GM06990 (cell line): ENCODE results near the gene RNF141.

ENCODE experiments used
- DNase-seq: peaks from one replicate; pipeline ENCODE4 v3.0.0-alpha.2; 2011; ENCODE audit not compliant: insufficient read length; ENCODE audit errors: extremely low read depth
- H3K27me3 ChIP-seq: replicated peaks from 2 replicates; pipeline ENCODE4 v1.6.0; 2011; ENCODE audit warnings: low read length; ENCODE audit not compliant: control insufficient read depth, insufficient read depth
- H3K36me3 ChIP-seq: 2 replicates; pipeline ENCODE4 v1.5.1; 2011; ENCODE audit warnings: low read length; ENCODE audit not compliant: control insufficient read depth, insufficient read depth
- H3K4me3 ChIP-seq: replicated peaks from 2 replicates; pipeline ENCODE4 v1.5.1; 2011; ENCODE audit warnings: low read depth, mild to moderate bottlenecking, control low read depth, low read length
- TF ChIP-seq, protein P1 (sequence below): IDR thresholded peaks from 2 replicates; pipeline ENCODE4 v1.5.1; 2011; ENCODE audit warnings: low read length, control low read depth, mild to moderate bottlenecking, inconsistent platforms; ENCODE audit not compliant: insufficient read depth, poor library complexity, severe bottlenecking

RNF141 gene

DNA sequence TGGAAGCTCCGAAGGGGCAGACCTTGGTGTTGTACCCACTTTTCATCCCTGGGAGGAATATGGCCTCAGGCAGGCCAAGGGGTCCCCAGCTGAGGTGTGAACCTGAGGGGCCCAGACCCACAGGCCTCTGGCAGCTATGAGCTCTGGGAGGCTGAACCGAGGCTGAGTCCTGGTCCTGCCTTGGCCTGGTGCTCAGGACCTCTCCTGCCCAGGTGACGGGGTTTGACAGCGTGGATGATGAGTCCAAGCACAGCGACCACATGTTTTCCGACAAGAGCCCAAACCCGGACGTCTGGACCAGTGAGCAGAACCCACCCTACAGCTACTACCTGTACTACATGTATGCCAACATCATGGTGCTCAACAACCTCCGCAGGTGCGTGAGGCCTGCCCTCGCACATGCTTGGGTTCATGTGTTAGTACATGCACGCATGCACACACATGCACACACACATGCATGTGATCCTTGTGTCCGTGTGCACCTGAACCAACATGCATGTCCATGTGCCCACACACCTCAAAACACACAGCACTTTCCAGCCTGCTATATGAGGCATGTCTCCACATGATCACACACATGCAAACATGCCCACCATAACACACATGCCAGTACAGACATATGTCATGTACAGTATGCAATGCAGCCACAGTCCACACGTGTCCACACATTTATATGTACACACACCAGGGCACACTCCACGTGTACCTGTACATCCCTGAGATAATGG, 40.9 kb downstream of the RNF141 start:
- TF ChIP-seq, protein P1, sequence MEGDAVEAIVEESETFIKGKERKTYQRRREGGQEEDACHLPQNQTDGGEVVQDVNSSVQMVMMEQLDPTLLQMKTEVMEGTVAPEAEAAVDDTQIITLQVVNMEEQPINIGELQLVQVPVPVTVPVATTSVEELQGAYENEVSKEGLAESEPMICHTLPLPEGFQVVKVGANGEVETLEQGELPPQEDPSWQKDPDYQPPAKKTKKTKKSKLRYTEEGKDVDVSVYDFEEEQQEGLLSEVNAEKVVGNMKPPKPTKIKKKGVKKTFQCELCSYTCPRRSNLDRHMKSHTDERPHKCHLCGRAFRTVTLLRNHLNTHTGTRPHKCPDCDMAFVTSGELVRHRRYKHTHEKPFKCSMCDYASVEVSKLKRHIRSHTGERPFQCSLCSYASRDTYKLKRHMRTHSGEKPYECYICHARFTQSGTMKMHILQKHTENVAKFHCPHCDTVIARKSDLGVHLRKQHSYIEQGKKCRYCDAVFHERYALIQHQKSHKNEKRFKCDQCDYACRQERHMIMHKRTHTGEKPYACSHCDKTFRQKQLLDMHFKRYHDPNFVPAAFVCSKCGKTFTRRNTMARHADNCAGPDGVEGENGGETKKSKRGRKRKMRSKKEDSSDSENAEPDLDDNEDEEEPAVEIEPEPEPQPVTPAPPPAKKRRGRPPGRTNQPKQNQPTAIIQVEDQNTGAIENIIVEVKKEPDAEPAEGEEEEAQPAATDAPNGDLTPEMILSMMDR, result no peak
- Histone ChIP-seq H3K27me3 (no peaks in the 10 kb centered on the region), H3K36me3 (peaks cover 50% of the 10 kb centered on the region), H3K4me3 (no peak overlapping the region)
- no peak for DNase-seq

DNA sequence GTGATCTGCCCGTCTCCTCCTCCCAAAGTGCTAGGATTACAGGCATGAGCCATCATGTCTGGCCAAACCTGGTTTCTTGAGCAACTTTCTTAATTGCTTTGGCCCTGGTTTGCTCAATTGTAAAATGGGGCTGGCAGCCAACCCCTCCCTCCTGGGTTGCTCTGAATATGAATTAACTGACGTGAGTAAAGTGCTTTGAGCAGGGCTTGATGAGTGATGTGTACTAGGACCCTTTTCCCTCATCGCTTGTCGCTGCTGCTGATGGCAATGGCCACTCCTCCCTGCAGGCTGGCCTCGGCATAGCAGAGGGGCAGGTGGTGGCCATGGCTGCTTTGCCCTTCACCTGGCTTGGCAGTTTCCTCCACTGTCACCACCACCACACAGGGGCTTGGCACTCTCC, 41.5 kb downstream of the RNF141 start:
- no peak for DNase-seq
- TF ChIP-seq, protein P1, result no peak
- Histone ChIP-seq H3K4me3 (no peak overlapping the region), H3K27me3 (no peaks in the 10 kb centered on the region), H3K36me3 (peaks cover 52% of the 10 kb centered on the region)

DNA sequence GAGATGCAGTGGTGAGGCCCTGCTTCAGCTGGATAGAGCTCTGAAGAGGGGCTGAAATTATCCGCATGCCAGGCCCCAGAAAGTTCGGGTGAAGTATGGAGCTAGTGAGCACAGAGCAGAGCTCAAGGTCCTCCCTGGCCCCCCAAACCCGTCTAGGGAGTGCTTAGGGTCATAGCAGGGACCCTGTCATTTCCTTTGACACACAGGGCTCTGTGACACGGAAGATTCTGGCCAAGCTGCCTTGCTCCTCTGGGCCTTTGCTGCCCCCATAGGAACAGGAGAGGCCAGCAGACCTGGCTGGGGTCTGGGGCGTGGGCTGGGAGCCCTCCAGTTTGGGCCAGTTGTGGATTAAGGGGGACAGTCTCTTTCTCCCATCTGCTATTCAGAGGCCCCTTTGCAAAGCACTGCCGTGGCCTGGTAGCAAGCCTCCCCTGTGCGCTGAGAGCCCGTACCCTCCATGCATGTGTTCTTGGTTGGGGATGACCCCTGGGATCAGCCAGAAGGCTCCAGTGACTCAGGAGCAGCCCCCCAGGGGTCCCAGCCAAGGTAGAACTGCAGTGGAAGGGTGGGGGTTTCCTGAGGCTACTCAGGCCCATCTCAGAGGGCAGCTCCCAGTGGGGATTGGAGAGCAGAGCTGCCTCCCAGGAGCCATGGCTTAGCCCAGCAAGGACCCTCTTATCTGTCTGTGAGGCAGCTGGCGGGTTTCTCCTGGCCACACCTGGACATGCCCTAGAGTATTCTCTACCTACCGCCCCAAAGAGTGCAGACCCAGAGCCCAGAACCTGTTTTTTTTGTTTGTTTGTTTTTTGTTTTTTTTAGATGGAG, 42.3 kb downstream of the RNF141 start:
- Histone ChIP-seq H3K27me3 (no peaks in the 10 kb centered on the region), H3K4me3 (no peak overlapping the region), H3K36me3 (peaks cover 50% of the 10 kb centered on the region)
- TF ChIP-seq, protein P1, result no peak
- no peak for DNase-seq

DNA sequence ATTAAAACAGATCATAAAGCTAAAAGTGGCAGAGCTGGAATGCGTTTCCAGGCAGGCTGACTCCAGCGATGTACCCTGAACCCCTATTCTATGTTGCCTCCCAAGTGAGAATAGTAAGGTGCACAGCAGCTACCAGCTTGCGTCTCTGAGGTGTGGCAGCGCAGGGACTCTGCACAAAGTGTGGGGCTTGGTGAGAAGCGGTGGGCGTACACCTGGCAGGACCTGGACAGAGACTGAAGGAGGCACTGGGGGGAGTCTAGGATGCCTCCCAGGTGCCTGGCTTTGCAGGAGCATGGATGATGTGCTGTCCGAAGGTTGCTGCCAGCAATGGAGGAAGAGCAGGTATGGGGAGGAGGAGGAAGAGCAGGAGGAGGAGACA, 43.0 kb downstream of the RNF141 start:
- H3K36me3 ChIP-seq, result peaks cover 56% of the 10 kb centered on the region
- no peaks in the 10 kb centered on the region for H3K27me3 ChIP-seq

DNA sequence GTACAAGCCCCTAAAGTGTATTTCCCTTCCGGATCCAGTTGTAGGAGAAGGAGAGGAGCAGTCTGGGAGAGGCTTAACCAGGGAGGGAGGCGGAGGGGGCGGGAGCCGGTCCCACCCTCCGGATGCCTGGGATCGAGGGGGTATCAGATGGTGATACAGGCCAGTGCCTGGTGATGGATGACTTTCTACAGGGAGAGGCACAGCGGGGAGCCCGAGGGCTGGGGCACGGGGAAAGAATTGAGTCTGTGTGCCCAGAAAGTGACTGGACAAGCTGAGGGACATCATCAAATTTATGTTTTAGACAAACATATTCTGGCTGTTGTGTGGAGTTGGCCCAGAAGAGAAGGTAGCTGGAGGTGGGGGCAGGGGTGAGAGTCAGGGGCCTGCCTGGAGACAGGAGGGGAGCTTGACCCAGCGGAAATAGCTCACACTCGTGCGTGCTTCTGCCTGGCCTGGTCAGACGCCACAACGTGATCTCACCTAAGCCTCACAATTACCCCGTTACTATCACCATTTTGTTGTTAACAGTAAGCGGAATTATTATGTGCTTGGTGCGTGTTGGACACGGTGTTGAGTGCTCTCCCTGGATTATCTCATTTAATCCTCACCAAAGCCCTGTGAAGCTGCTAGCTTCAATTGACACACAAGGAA, 43.5 kb downstream of the RNF141 start:
- H3K36me3 ChIP-seq, result peaks cover 52% of the 10 kb centered on the region
- H3K27me3 ChIP-seq, result no peaks in the 10 kb centered on the region
- TF ChIP-seq, protein P1, result no peak
- H3K4me3 ChIP-seq, result no peak overlapping the region
- DNase-seq, result no peak

More for the DNA sequence above, 43.0 kb downstream of the RNF141 start:
- no peak for DNase-seq
- TF ChIP-seq, protein P1, result no peak
- no peak overlapping the region for H3K4me3 ChIP-seq
